MG63 (cell line): Measurements from ENCODE around the gene DEAF1. TPM values are rescaled to one million over a fixed set of nuclear protein-coding genes. Genes with fewer than 3 reads are reported as not detected.

ENCODE experiments used
- DNase-seq: peaks from one replicate; pipeline ENCODE4 v3.0.0-alpha.2; 2020
- H3K27me3 ChIP-seq: fragments of 250-450 bp; sonication (Bioruptor Pico); 2 replicates; pipeline ENCODE4 v1.5.1; 2020; ENCODE audit warnings: mild to moderate bottlenecking, moderate library complexity
- H3K36me3 ChIP-seq: fragments of 250-450 bp; sonication (Bioruptor Pico); 2 replicates; pipeline ENCODE4 v1.5.1; 2020; ENCODE audit warnings: mild to moderate bottlenecking, moderate library complexity
- H3K4me3 ChIP-seq: fragments of 250-450 bp; sonication (Bioruptor Pico); 2 replicates; pipeline ENCODE4 v1.5.1; 2020; ENCODE audit warnings: mild to moderate bottlenecking, moderate library complexity
- H3K9me3 ChIP-seq: fragments of 250-450 bp; sonication (Bioruptor Pico); 2 replicates; pipeline ENCODE4 v1.5.1; 2020; ENCODE audit warnings: mild to moderate bottlenecking, moderate library complexity
- total RNA-seq: library from RNA; depleted of rRNA; stranded (reverse); fragments of >200 nt; shearing (Covaris generic); gene quantifications from 2 replicates; pipeline ENCODE4 v1.2.3, GENCODE V29; 2014; ENCODE audit warnings: low replicate concordance

The DEAF1 gene
- total RNA-seq, 1 experiment from 2014 or later = 34.6 TPM

GRCh38 chr11:724049-724777, 29.2 kb upstream of the DEAF1 start:
- DNase-seq = no peak
- Histone ChIP-seq H3K36me3 (no peaks in the 10 kb centered on the region), H3K27me3 (no peaks in the 10 kb centered on the region), H3K4me3 (no peak overlapping the region), H3K9me3 (no peaks in the 10 kb centered on the region)

GRCh38 chr11:723120-723883, 28.3 kb upstream of the DEAF1 start:
- Histone ChIP-seq H3K27me3 (no peaks in the 10 kb centered on the region), H3K9me3 (no peaks in the 10 kb centered on the region), H3K36me3 (no peaks in the 10 kb centered on the region), H3K4me3 (no peak overlapping the region)
- DNase-seq = no peak

GRCh38 chr11:722346-722811, 27.4 kb upstream of the DEAF1 start:
- Histone ChIP-seq H3K36me3 (no peaks in the 10 kb centered on the region), H3K4me3 (no peak overlapping the region), H3K9me3 (no peaks in the 10 kb centered on the region), H3K27me3 (no peaks in the 10 kb centered on the region)
- DNase-seq = no peak

DNA sequence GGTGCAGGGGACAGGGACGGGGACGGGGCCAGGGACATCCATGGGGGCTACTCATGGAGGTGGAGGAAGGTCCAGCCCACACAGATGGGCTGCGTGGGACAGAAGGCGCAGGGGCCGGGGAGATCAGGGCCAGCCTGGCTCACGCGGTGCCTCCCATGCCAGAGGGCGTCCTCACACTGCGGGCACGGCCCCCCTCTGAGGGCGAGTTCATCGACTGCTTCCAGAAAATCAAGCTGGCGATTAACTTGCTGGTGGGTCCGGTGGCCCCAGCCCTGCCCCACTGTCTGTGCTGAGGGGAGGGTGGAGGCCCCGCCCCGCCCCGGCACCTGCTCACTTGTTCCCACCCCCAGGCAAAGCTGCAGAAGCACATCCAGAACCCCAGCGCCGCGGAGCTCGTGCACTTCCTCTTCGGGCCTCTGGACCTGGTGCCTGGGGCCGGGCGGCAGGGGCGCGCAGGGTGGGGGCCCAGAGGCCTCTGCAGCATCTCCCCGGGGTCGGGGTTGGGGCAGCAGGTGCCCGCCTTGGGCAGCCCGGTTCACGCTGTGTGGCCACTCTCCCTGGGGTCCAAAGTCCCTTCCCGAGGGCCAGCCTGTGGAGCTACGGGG, 26.8 kb upstream of the DEAF1 start:
- no peak for DNase-seq
- Histone ChIP-seq H3K36me3 (no peaks in the 10 kb centered on the region), H3K27me3 (no peaks in the 10 kb centered on the region), H3K4me3 (no peak overlapping the region), H3K9me3 (no peaks in the 10 kb centered on the region)

GRCh38 chr11:721247-721740, 26.3 kb upstream of the DEAF1 start:
- no peaks in the 10 kb centered on the region for H3K27me3 ChIP-seq
- H3K4me3 ChIP-seq = no peak overlapping the region
- H3K9me3 ChIP-seq = no peaks in the 10 kb centered on the region
- H3K36me3 ChIP-seq = no peaks in the 10 kb centered on the region
- DNase-seq = no peak

GRCh38 chr11:720642-721246, 25.7 kb upstream of the DEAF1 start:
- H3K4me3 ChIP-seq = no peak overlapping the region
- no peaks in the 10 kb centered on the region for H3K36me3 ChIP-seq
- no peaks in the 10 kb centered on the region for H3K27me3 ChIP-seq
- H3K9me3 ChIP-seq = no peaks in the 10 kb centered on the region
- no peak for DNase-seq

GRCh38 chr11:720017-720641, 25.1 kb upstream of the DEAF1 start:
- DNase-seq = no peak
- H3K36me3 ChIP-seq = no peaks in the 10 kb centered on the region
- H3K27me3 ChIP-seq = no peaks in the 10 kb centered on the region
- H3K9me3 ChIP-seq = 0 out of 2 replicates have a peak, but pooled peaks cover 2% of the 10 kb centered on the region
- H3K4me3 ChIP-seq = no peak overlapping the region

GRCh38 chr11:719214-720016, 24.4 kb upstream of the DEAF1 start:
- Histone ChIP-seq H3K4me3 (no peak overlapping the region), H3K36me3 (no peaks in the 10 kb centered on the region)
- no peak for DNase-seq

GRCh38 chr11:714436-714835, 19.4 kb upstream of the DEAF1 start:
- Histone ChIP-seq H3K9me3 (peaks cover 2% of the 10 kb centered on the region; the same call in 1 of the 2 replicates), H3K36me3 (no peaks in the 10 kb centered on the region), H3K4me3 (no peak overlapping the region), H3K27me3 (no peaks in the 10 kb centered on the region)
- no peak for DNase-seq

More at GRCh38 chr11:719214-720016, 24.4 kb upstream of the DEAF1 start:
- peaks cover 2% of the 10 kb centered on the region; the same call in 1 of the 2 replicates for H3K9me3 ChIP-seq
- no peaks in the 10 kb centered on the region for H3K27me3 ChIP-seq

DNA sequence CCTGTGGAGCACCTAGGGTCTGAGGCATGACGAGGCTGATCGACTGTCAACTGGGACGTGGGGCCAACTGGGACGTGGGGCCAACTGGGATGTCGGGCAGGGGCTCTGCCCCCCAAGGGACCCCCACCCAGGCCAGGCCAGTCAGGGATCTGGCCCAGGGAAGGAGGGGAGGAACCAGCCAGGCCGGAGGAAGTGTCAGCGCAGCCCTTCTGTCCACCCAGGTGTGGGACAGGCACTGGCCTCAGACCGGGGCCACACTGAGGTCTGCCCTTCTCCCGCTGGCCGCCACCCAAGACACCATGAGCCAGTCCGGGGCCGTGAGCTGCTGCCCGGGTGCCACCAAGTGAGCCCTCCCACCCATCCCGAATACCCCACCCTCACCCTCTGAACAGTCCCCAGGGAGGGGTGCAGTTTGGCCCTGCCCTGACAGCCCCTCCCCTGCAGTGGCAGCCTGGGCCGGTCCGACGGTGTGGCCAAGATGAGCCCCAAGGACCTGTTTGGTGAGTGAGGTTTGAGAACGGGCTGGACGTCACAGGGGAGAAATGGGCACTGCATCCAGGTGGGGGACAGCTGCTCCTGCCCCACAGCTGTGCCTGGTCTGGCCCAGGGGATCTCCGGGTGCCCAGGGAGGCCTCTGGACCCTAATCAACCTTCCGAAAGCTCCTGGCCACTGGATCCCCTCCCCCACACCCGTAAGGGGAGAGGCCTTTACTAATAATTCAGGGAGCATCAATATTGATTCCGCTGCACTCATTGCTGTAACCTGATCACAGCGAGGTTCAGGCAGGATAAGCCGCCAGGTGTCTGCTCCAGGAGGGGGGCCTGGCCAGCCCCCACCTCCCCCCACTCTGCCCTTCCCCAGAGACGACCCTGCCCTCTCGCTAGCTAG, 14.3 kb upstream of the DEAF1 start:
- Histone ChIP-seq H3K27me3 (no peaks in the 10 kb centered on the region), H3K4me3 (no peak overlapping the region), H3K36me3 (peaks cover 6% of the 10 kb centered on the region), H3K9me3 (no peaks in the 10 kb centered on the region)
- DNase-seq = no peak

- H3K36me3 ChIP-seq = peaks cover 14% of the 10 kb centered on the region
Observed at GRCh38 chr11:708511-708910, 13.5 kb upstream of the DEAF1 start.

GRCh38 chr11:707817-708420, 12.9 kb upstream of the DEAF1 start:
- no peak overlapping the region for H3K4me3 ChIP-seq
- H3K36me3 ChIP-seq = peaks cover 20% of the 10 kb centered on the region
- DNase-seq = no peak
- H3K27me3 ChIP-seq = no peaks in the 10 kb centered on the region
- H3K9me3 ChIP-seq = no peaks in the 10 kb centered on the region

More at GRCh38 chr11:708511-708910, 13.5 kb upstream of the DEAF1 start:
- H3K27me3 ChIP-seq = no peaks in the 10 kb centered on the region
- H3K9me3 ChIP-seq = no peaks in the 10 kb centered on the region
- H3K4me3 ChIP-seq = no peak overlapping the region
- no peak for DNase-seq

DNA sequence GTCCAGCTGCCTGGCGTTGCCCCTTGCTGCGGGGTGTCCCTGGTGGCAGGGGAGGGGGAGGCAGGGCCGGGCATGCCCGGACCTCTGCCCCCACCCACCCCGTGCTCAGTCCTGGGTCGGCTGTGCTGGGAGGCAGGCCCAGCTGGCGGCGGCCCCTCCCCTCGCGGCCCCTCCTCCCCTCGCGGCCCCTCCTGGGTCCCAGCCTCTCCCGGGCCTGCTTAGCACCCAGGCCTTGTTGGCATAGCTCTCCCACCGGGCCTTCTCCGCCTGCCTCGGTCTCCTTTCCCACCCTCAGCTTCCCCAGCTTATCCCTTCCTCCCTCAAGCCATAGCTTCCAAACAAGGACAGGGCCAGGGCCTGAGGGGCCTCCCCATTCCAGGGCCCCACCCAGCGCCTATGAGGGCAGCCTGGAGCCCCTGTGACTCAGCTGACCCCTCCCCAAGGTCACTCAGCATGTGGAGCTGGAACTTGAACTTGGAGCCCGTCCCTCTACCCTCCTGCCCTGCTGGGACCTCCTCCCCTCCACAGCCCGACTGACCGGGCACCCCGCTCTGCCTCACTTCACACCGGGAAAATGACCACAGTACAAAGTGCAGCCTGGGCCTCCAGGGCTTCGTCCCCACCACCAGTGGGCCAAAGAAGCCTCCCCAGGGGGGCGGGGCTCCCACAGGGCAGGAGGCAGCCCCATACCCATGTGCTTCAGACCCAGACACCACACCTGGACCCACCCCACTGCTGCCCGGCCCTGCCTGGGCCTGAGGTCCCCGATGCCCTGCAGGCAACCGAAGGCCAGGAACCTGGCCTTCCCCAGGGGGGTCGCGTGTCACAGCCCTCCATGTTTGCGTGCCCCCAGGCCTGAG, 12.2 kb upstream of the DEAF1 start:
- H3K36me3 ChIP-seq = peaks cover 28% of the 10 kb centered on the region
- no peaks in the 10 kb centered on the region for H3K9me3 ChIP-seq
- no peaks in the 10 kb centered on the region for H3K27me3 ChIP-seq
- DNase-seq = peak; percentile 91
- H3K4me3 ChIP-seq = peak overlapping the region; percentile 56
